HG03196 (cell line): ENCODE results near the gene INSRR.

Source experiments
- ATAC-seq: cut with Tn5 transposase; IDR thresholded peaks from one replicate; pipeline ENCODE4 v1.9.1; 2021; ENCODE audit not compliant: unreplicated experiment

The INSRR gene

DNA sequence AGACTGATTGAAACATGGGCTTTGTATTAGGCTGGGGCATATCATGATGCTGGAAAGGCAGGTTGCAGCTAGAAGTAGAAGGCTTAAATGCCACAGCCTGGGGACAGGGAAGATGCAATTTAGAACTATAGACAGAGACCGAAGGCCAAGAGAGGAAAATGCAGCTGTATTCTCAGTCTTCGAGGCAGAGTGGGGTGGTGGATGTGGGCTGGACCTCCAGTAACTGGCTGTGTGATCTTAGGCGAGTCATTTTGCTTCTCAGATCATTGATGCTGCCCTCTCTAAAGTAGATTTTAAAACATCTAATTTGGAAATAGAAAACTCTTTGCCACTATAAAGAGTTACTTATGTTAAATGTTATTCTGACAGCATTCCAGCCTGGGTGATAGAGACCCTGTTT is 24.6 kb downstream of the INSRR start:
- no peak for ATAC-seq

DNA sequence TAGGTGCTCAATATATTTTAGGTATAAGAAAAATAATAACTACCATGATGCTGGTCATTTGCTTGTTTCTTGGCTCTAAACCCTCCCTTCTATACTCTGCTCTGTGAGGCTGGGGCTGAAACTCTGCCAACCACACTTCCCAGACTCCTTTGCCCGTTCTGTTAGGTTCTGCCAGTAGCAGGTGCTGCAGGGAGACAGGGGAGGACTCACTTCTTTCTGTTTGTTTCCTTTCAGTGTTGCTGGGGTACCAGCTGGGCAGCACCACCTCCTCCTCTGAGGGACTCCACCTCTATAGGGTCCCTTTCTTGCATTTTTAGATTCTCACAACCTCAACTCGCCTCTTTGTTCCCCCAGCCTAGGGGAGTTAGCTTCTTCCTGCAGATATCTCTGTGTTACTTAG is 25.3 kb downstream of the INSRR start:
- no peak for ATAC-seq

DNA sequence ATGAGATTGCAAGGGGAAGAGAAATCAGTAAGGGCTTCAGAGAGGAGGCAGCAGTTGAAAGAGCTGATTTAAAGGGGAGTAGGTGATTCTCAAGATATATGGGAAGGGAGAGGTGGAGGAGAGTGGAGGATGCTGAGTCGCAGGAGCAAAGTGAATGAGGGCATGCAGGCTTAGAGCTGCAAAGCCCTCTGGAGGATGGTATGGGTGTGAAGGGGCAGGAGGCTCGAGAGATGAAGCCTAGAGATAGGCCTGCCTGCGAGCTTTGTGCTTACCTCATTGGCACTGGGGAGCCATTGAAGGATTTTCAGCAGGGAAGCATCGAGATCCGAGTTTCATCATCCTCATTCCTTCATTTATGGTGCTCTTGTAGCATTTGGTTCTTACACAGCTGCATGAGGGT is 26.5 kb downstream of the INSRR start:
- no peak for ATAC-seq

GRCh38 chr1:156828400-156829124 is 30.4 kb downstream of the INSRR start:
- no peak for ATAC-seq

GRCh38 chr1:156826630-156827029 is 32.3 kb downstream of the INSRR start:
- no peak for ATAC-seq

GRCh38 chr1:156823210-156823790 is 35.6 kb downstream of the INSRR start:
- ATAC-seq: no peak

DNA sequence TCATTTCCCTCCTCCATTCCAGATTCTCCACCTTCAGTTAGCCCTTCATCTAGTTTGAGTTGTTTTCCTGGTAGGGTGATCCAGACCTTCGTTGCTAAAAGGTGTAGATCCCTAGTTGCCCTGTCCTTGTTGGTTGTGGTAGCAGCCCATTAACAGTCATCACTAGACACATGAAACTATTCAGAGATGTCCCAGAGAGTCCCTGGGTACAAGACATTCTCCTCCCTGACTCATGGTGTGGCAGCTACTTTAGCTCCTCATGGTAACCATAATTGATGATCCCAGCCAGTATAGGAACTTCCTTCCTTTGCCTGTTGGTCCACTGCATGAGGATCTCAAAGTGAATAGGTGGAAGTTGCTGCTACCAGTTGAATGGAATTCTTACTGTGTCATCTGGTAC is 36.2 kb downstream of the INSRR start:
- no peak for ATAC-seq

- no peak for ATAC-seq
Observed at GRCh38 chr1:156821801-156822200, 37.1 kb downstream of the INSRR start.

GRCh38 chr1:156816561-156817328 is 42.2 kb downstream of the INSRR start, which contains the start of gene SH2D2A:
TSS of gene SH2D2A (minus strand) at chr1:156816848. CDS start at chr1:156816708, 140 bp downstream.
- ATAC-seq: no peak

GRCh38 chr1:156815961-156816422 is 42.9 kb downstream of the INSRR start:
- ATAC-seq: no peak

DNA sequence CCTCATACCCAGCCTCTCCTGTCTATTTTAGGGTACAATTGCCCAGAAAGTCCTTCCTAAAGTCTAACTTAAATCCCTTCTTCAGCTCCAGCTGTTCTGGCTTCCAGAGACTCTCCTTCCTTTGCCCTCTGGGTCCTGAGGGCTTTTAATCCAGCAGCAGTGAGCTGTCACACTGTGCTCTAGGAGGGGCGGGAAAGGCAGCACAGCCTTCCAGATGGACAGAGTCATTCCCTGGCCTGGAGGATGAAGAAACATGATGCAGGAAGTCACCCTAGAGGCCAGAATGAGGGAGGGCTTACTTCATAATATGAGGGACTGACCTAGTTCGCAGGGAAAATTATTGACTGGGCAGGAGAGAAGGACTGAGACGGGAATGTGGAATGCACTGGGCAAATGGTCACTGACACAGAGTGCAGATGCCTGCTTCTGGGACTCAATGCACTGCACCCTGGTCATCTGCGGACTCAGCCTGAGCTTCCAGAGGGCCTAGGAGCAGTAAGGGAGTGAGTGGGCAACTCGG is 43.5 kb downstream of the INSRR start:
- no peak for ATAC-seq

- no peak for ATAC-seq
Observed at GRCh38 chr1:156814571-156815260, 44.2 kb downstream of the INSRR start.

- ATAC-seq: no peak
Observed at GRCh38 chr1:156813750-156814570, 45.0 kb downstream of the INSRR start.

DNA sequence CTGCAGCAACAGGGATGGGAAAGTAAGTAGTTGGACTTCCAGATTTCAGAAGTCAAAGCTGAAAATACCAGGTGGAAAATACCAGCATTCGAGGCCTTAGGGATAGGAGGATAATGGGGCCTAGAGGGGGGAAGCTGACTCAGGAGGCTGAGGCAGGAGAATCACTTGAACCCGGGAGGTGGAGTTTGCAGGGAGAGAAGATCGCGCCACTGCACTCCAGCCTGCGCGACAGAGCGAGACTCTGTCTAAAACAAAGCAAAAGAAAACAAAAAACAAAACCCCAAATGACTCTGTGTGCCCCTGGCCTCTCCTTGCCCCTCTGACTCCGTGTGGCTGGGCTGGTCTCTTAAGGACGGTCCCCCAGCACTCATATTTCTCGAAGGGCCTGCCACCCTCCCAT is 45.6 kb downstream of the INSRR start:
- no peak for ATAC-seq

DNA sequence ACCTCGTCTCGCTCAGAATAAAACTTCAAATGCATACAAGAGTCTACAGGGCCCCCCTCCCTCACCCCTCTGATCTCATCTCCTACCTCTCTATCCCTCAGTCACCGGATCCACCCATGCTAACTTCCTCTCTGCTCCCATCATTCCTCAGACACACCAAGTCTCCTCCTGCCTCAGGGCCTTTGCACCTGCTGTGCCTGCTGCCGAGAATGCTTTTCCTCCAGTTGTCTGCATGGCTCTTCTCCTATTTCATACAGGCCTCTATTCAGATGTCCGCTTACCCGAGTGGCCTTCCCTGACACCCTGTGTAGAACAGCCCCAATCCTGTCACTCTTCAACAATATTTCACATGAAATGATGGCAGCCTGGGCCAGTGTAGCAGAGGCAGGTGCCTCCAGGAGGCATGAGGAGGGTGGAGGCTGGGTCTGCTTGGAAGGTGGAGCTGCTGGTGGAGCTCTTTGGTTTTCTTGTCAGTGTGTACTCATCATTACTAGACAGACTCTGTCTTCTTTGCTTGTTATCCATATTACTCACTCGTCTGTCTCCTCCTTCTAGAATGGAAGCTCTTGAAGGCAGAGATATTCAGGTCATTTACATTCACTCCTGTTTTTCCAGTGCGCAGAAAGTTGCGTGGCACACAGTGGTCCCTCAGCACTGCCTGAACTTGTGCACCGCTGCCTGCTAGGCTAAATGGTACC is 46.5 kb downstream of the INSRR start:
- no peak for ATAC-seq

- no peak for ATAC-seq
Observed at GRCh38 chr1:156811168-156811567, 47.7 kb downstream of the INSRR start.

- ATAC-seq: no peak
Observed at GRCh38 chr1:156809711-156810366, 49.1 kb downstream of the INSRR start.

DNA sequence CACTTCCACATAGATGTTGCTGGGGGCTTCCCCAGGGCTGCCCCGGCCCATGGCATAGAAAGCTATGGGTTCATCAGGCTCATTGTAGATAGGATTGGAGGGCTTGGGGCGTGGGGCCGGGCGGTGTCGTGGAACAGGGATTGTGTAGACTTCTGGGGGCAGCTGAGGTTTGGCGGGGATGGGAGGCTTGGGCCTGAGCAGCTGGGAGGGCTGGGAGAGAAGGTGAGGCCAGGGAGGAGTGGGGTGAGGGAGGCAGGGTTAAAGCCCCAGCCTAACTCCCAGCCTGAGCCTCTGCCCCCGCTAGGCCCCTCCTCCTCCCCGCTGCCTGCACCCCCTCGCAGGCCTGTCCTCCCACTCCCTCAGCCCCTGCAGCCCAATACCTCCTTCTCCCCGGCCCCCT is 49.6 kb downstream of the INSRR start:
- no peak for ATAC-seq
